Natural killer cell treated with Interleukin-12 subunit alpha and Interleukin-12 subunit beta and Interleukin-15 and Interleukin-18, amount 100 ng/mL, for 72 hours (primary cell): Measurements from ENCODE around the gene VSIG4. TPM values are rescaled to one million over a fixed set of nuclear protein-coding genes. Genes with fewer than 3 reads are reported as not detected.

Source experiments
- total RNA-seq, 2 donors: library from RNA; stranded (reverse); gene quantifications; one replicate each; pipeline ENCODE4 v1.2.3, GENCODE V29; 2022

Gene VSIG4
- total RNA-seq, 2 donors from 2014 or later = not detected

Other genes with a start within 250 kb of the VSIG4 start
- gene HEPH, start 124.2 kb upstream of the VSIG4 start, total RNA-seq = not detected